Measurements from ENCODE around the gene TBL1X.

Gene TBL1X

DNA sequence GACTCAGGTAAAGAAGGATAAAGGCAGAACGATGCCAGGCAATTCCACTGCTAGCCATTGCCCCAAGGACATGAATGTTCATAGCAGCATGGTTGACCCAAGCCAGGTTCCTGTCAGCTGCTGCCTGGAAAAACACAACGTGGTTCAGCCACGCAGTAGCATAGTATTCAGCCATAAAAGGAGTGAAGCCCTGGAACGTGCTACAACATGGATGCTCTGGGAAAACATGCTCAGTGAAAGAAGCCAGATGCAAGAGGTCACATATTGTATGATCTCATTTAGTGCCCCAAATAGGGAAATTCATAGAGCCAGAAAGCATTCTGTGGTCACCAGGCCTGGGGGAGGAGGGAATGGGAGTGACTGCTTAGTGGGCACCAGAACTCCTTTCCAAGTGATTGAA lies 170.9 kb downstream of the TBL1X start:
- no peak for DNase-seq

- DNase-seq, result no peak
These were observed 174.0 kb downstream of the TBL1X start for GRCh38 chrX:9638871-9639270.

GRCh38 chrX:9642270-9642995 lies 177.6 kb downstream of the TBL1X start:
- no peak for DNase-seq

- no peak for DNase-seq
These were observed 178.9 kb downstream of the TBL1X start for GRCh38 chrX:9643807-9644206.

- peak in 1 of 2 donors; percentile 10 for DNase-seq
These were observed 179.5 kb downstream of the TBL1X start for GRCh38 chrX:9644335-9644734.

DNA sequence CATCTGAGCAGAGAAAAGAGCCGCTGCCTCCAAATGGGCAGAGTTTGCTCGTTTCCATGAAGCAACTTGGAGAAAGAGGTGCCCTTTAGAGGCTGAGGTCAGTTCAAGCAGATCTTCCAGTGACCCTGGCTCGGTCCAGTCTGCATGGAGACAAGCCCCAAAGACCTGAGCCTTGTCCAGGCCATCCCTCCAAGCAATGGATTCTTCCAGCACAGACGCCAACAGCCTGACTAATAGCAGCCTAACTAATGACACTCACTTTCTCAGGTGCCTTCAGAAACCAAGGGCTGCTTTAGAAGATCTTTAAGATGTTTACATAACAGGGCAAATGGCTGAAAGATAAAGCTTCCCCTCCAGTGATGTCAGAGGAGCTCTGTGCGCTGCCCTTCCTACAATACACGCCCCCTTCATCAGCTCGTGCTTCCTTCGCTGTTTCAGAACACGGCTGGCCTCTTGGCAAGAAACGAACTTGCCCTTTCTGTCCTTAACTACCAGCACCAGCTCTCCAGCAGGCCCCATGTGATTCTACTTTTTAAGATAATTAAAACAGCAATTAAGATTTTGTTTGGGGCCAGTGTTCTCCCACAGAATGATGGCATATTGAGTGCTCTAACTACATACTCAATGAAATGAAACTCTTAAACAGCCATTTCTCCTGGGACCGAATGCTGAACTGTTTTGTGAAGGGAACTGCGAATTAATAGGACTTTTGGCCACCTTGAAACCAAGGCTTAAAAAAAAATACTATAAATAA lies 181.8 kb downstream of the TBL1X start:
- no peak for DNase-seq

DNA sequence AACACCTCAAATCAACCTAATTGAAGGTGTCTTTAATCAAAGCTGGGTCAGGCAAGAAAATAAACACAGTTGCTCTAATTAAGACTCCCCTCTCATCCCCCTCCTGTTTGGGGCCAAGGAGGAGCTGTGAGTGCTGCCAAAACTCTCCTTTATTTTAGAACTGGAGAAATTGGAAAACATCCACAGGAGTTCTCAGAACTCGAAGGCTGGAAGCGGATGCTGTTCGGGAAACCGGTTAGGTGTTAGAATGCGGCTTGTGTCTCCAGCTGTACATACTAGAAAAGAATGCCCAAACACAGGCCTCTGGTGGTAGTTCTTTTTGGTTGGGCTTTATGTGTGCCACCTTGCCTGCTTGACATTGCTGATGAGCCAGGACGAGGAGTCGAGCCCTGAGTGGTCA lies 182.6 kb downstream of the TBL1X start:
- no peak for DNase-seq

DNA sequence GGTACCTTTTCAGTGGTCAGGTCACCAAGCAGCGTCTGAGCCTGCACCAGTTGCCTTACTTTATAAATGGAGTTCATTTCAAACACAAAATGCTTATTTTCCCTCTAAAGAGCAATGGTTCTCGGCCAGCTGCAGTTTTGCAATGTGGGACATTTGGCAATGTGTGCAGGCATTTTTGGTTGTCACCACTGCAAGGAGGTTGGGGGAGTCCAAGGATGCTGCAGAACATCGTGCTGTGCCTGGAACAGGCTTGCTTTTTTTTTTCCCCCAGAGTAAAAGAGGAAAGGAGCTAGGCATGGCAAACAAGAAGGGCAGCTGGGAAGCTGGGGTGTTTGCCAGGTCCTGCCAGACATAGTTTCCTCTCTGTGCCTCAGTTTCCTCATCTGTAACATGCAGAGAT lies 185.2 kb downstream of the TBL1X start:
- no peak for DNase-seq

GRCh38 chrX:9651737-9652136 lies 186.9 kb downstream of the TBL1X start:
- DNase-seq, result no peak

GRCh38 chrX:9654929-9655328 lies 190.1 kb downstream of the TBL1X start:
- no peak for DNase-seq

DNA sequence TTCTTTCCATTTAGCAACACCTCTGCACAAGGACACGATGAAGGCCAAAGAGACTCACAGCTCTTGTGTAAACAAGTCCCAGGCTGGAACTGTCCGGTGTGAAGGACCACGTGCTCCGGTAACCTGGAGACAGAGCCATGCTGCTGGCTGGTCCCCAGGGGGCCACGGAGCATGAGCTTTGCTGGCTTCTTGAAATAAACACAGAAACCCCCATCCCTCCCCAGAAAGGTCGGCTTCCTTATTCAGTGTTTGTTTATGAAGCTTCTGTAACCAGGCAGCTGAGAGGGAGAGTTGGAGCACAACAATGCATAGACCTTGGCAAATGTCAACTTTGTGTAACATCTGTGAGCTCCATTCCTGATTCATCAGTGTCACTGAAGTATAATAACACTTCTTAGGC lies 191.4 kb downstream of the TBL1X start:
- DNase-seq, result no peak

GRCh38 chrX:9656871-9657270 lies 192.0 kb downstream of the TBL1X start:
- no peak for DNase-seq

DNA sequence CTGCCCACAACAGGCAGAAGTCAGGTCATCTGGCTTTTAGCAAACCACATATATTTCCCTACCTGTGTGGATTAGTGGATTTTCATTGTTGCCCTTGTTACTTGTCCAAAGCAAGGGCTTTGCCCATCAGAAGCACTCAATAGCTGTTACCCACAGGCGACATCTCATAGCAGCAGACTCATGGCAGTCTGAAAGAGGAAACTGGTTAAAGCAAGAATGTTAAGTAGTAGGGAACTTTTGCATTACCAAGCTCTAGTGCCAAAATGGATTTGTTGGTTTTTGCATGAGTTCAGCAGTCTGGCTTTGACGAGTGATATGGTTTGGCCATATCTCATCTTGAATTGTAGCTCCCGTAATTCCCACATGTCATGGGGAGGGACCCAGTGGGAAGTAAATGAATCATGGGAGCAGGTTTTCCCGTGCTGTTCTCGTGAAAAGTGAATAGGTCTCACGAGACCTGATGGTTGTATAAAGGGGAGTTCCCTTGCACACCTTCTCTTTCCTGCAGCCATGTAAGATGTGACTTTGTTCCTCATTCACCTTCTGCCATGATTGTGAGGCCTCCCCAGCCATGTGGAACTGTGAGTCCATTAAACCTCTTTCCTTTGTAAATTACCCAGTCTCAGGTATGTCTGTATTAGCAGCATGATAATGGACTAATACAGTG lies 192.9 kb downstream of the TBL1X start:
- no peak for DNase-seq

DNA sequence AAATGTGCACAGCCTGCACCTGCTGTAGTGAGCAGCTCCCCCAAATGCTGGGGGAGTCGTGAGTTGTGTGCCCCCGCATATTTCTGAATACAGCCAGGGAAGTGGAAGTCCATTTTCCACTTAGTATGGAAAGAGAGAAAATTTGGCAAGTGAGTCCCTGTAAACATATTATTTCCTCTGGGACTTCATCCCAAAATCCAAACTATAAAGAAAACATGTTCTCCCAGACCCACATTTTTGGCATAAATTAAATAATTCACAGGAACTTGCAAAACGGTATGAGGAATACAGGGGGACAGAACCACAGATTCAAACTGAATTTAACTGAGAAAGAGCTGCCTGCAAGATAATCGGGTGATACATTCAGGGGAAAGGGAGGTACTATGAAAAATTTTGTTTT lies 193.6 kb downstream of the TBL1X start:
- no peak for DNase-seq

- DNase-seq, result no peak
These were observed 194.8 kb downstream of the TBL1X start for GRCh38 chrX:9659571-9660195.

DNA sequence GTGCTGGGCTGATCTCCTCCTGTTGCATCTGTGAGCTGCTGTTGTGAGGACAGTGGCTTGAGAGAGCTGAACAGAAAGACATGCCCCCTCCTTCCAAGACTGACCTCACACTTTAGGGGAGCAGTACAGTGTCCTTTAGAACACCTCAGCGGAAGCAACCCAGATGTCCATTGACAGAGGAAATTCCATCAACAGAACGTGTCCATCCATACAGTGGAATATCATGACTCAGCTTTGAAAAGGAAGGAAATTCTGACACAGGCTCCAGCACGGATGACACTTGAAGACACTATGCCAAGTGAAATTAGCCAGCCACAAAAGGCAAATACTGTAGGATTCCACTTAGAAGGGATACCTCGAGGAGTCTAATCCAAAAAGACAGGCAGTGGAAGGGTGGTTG lies 197.3 kb downstream of the TBL1X start:
- no peak for DNase-seq

- no peak for DNase-seq
These were observed 198.4 kb downstream of the TBL1X start for GRCh38 chrX:9663216-9663615.

GRCh38 chrX:9664224-9664623 lies 199.4 kb downstream of the TBL1X start:
- no peak for DNase-seq

- no peak for DNase-seq
These were observed 200.3 kb downstream of the TBL1X start for GRCh38 chrX:9665113-9665512.

GRCh38 chrX:9668537-9668936 lies 203.7 kb downstream of the TBL1X start:
- no peak for DNase-seq

DNA sequence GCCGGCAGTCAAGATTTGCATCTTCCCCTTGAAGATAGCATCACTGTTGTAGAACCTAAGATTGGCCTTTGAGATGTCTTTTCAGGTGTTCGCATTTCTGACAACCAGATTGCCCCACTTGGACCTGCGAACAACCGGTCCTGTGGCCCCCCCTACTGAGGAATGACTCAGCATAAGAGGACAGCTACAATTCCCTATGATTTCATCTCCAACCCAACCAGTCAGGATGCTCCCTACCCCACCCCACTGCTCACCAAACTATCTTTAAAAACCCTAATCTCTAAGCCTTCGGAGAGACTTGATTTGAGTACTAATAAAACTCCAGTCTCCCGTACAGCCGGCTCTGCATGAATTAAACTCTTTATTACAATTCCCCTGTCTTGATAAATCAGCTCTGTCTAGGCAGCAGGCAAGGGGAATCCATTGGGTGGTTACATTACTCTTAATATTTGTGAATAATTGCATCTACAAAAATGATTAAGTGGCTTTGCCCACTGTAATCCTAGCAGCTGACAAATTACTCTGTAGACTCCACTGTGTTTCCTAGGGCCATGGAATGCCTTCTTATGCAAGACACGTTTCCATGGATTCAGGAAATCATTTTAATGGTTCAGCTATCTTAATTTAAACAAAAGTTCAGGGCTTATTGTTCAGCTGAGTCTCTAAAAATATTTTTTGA lies 205.4 kb downstream of the TBL1X start:
- no peak for DNase-seq

GRCh38 chrX:9671998-9672397 lies 207.1 kb downstream of the TBL1X start:
- DNase-seq, result no peak

DNA sequence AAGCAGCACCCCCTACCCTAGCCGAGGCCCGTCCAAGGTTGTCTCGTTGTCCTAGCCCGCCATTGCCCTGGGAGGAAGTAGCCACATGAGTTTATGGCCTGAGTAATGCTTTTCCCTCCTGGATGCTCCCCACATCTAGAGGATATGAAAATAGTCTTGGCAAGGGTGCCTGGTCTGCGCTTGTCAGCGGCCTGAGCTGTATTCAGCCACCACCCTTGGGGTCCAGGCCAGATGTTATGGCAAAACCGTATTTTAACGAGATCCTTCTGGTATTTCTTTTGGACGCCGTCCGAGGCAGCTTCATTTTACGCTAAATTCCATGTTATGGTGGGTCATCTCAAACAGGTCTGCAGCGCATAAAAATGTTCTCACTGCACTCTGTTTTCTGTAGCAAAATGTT lies 211.4 kb downstream of the TBL1X start:
- DNase-seq, result no peak
